Fibroblast of pulmonary artery (primary cell): Measurements from ENCODE around the gene MAST4.

Experiments used
- DNase-seq: peaks from one replicate; pipeline ENCODE4 v3.0.0-alpha.2; 2010; ENCODE audit warnings: low read depth
- H3K4me3 ChIP-seq: replicated peaks from 2 replicates; pipeline ENCODE4 v1.5.1; 2011; ENCODE audit warnings: low read depth, mild to moderate bottlenecking, control low read depth, low read length, moderate library complexity
- CTCF ChIP-seq: IDR thresholded peaks from 2 replicates; pipeline ENCODE4 v1.5.1; 2011; ENCODE audit warnings: mild to moderate bottlenecking, control low read depth, low read length, inconsistent platforms; ENCODE audit errors: missing control alignments

The MAST4 gene

GRCh38 chr5:66909364-66909763, 313.2 kb downstream of the MAST4 start:
- no peak overlapping the region for H3K4me3 ChIP-seq
- DNase-seq: peak; percentile 28
- TF ChIP-seq CTCF: no peak

- no peak for DNase-seq
- no peak for TF ChIP-seq CTCF
- H3K4me3 ChIP-seq: no peak overlapping the region
Measured at GRCh38 chr5:66912787-66913186, 316.6 kb downstream of the MAST4 start.

- DNase-seq: no peak
- TF ChIP-seq CTCF: no peak
- no peak overlapping the region for H3K4me3 ChIP-seq
Measured at GRCh38 chr5:66915531-66915930, 319.3 kb downstream of the MAST4 start.

GRCh38 chr5:66922881-66923280, 326.7 kb downstream of the MAST4 start:
- DNase-seq: no peak
- no peak for TF ChIP-seq CTCF
- no peak overlapping the region for H3K4me3 ChIP-seq

- no peak for TF ChIP-seq CTCF
- no peak overlapping the region for H3K4me3 ChIP-seq
- no peak for DNase-seq
Measured at GRCh38 chr5:66923457-66923856, 327.3 kb downstream of the MAST4 start.

GRCh38 chr5:66923922-66924321, 327.7 kb downstream of the MAST4 start:
- no peak overlapping the region for H3K4me3 ChIP-seq
- no peak for TF ChIP-seq CTCF
- no peak for DNase-seq

GRCh38 chr5:66927140-66927539, 330.9 kb downstream of the MAST4 start:
- no peak overlapping the region for H3K4me3 ChIP-seq
- TF ChIP-seq CTCF: no peak
- no peak for DNase-seq
